OCI-LY7 (cell line): ENCODE measurements around the gene SPINK8.
"Not testable (repeated sequence)": the region's sequence is repeated elsewhere in the genome, so short reads cannot be mapped to it uniquely, and the experiment has no call there.

ENCODE experiments used
- EZH2phosphoT487 ChIP-seq: fragments of 200-600 bp; sonication (generic); IDR thresholded peaks from 2 replicates; pipeline ENCODE4 v1.6.1; 2018; ENCODE audit warnings: low read depth, borderline replicate concordance, mild to moderate bottlenecking, mixed run types, antibody characterized with exemption, low read length, moderate library complexity, mixed read lengths
- TF ChIP-seq, protein P1 (sequence below): fragments of 200-600 bp; sonication (generic); conservative IDR thresholded peaks from 2 replicates; pipeline ENCODE4 v1.5.1; 2014; ENCODE audit warnings: mild to moderate bottlenecking, antibody characterized with exemption, low read length, moderate library complexity, mixed read lengths

DNA sequence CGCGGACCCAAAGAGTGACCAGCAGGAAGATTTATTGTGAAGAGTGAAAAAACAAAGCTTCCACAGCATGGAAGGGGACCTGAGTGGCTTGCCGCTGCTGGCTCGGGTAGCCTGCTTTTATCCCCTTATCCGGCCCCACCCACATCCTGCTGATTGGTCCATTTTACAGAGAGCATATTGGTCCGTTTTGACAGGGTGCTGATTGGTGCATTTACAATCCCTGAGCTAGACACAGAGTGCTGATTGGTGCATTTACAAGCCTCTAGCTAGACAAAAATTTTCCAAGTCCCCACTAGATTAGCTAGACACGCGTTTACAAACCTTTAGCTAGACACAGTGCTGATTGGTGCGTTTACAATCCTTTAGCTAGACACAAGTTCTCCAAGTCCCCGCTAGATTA is 62.2 kb downstream of the SPINK8 start:
- TF ChIP-seq, protein P1, sequence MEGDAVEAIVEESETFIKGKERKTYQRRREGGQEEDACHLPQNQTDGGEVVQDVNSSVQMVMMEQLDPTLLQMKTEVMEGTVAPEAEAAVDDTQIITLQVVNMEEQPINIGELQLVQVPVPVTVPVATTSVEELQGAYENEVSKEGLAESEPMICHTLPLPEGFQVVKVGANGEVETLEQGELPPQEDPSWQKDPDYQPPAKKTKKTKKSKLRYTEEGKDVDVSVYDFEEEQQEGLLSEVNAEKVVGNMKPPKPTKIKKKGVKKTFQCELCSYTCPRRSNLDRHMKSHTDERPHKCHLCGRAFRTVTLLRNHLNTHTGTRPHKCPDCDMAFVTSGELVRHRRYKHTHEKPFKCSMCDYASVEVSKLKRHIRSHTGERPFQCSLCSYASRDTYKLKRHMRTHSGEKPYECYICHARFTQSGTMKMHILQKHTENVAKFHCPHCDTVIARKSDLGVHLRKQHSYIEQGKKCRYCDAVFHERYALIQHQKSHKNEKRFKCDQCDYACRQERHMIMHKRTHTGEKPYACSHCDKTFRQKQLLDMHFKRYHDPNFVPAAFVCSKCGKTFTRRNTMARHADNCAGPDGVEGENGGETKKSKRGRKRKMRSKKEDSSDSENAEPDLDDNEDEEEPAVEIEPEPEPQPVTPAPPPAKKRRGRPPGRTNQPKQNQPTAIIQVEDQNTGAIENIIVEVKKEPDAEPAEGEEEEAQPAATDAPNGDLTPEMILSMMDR: not testable (repeated sequence)
- TF ChIP-seq EZH2phosphoT487: not testable (repeated sequence)
